CD4-positive, alpha-beta T cell (primary cell): Measurements from ENCODE around the gene SMIM11. TPM values are rescaled to one million over a fixed set of nuclear protein-coding genes. Genes with fewer than 3 reads are reported as not detected.
"Not testable (repeated sequence)": the region's sequence is repeated elsewhere in the genome, so short reads cannot be mapped to it uniquely, and the experiment has no call there.

ENCODE experiments used
- ATAC-seq: fragments of 200-7000 bp; cut with Tn5 transposase; one replicate; pipeline ENCODE4 v1.10.0; 2022; ENCODE audit warnings: mild to moderate bottlenecking; ENCODE audit not compliant: poor library complexity
- CTCF ChIA-PET: fragments of 350-600 bp; sonication (Branson Sonifier 250); formaldehyde crosslinking; loops from one replicate; lab custom pipeline; 2021; ENCODE audit warnings: antibody characterized with exemption, inconsistent platforms; lab: Charles Lee
- POLR2A ChIA-PET: fragments of 350-600 bp; sonication (Branson Sonifier 250); formaldehyde crosslinking; loops from one replicate; lab custom pipeline; 2021; ENCODE audit warnings: antibody characterized with exemption, inconsistent platforms; lab: Charles Lee
- DNase-seq, 14 experiments: peaks; one replicate each; pipeline ENCODE4 v3.0.0-alpha.2; 2013 to 2020; ENCODE audit warnings: mixed read lengths in 2 of 14
- H3K27ac ChIP-seq, 2 donors: one replicate each; pipeline versions ENCODE4 v1.5.1 to v1.7.0; 2013; ENCODE audit warnings: low read length in 2 of 2, low read depth in 1 of 2, mild to moderate bottlenecking in 1 of 2
- H3K27me3 ChIP-seq, 2 experiments: 1 replicate in 1 of 2; 2 replicates in 1 of 2; pipeline versions ENCODE4 v1.6.1 to v1.7.0; 2013; ENCODE audit warnings: low read length in 2 of 2, control low read depth in 1 of 2, mild to moderate bottlenecking in 1 of 2, moderate library complexity in 1 of 2; ENCODE audit not compliant: insufficient read depth in 2 of 2, control insufficient read depth in 1 of 2
- H3K36me3 ChIP-seq: one replicate; pipeline ENCODE4 v1.6.1; 2013; ENCODE audit warnings: low read length, control low read depth; ENCODE audit not compliant: insufficient read depth
- H3K4me1 ChIP-seq: one replicate; pipeline ENCODE4 v1.6.1; 2013; ENCODE audit warnings: low read length, control low read depth; ENCODE audit not compliant: insufficient read depth
- H3K4me3 ChIP-seq: one replicate; pipeline ENCODE4 v1.5.1; 2013; ENCODE audit warnings: mild to moderate bottlenecking, low read length, moderate library complexity
- H3K9me3 ChIP-seq, 2 experiments: 1 replicate in 1 of 2; 2 replicates in 1 of 2; pipeline versions ENCODE4 v1.6.1 to v1.7.0; 2013; ENCODE audit warnings: low read length in 2 of 2, mild to moderate bottlenecking in 2 of 2, control low read depth in 1 of 2, moderate library complexity in 1 of 2; ENCODE audit not compliant: control insufficient read depth in 1 of 2, insufficient read depth in 1 of 2
- H3K27ac Mint-ChIP-seq: one replicate; pipeline ENCODE4 v1.8.0; 2020; ENCODE audit warnings: mixed read lengths
- H3K27me3 Mint-ChIP-seq: one replicate; pipeline ENCODE4 v1.8.0; 2021; ENCODE audit warnings: mixed read lengths
- H3K36me3 Mint-ChIP-seq: one replicate; pipeline ENCODE4 v1.8.0; 2021; ENCODE audit warnings: low read depth, mixed read lengths
- H3K4me1 Mint-ChIP-seq: one replicate; pipeline ENCODE4 v1.8.0; 2021; ENCODE audit warnings: low read depth, mixed read lengths
- H3K4me3 Mint-ChIP-seq: one replicate; pipeline ENCODE4 v1.8.0; 2020; ENCODE audit warnings: mild to moderate bottlenecking, mixed read lengths
- H3K9me3 Mint-ChIP-seq: one replicate; pipeline ENCODE4 v1.8.0; 2020; ENCODE audit warnings: mixed read lengths
- intact Hi-C, 2 experiments: fragments of 100-400 bp; cut with DNase I in 1 of 2; cut with micrococcal nuclease in 1 of 2; formaldehyde crosslinking; loops; one replicate each; pipeline versions ENCODE4 v1.15.1 to v1.9.0; 2023 to 2025; cut with DNase I, micrococcal nuclease
- polyA plus RNA-seq, 2 donors: library from polyadenylated mRNA; unstranded; fragments of 120-200 nt; gene quantifications; one replicate each; pipeline ENCODE4 v1.2.1, GENCODE V29; 2013
- total RNA-seq, 174 experiments: library from RNA in 2 of 174; stranded (reverse) in 2 of 174; gene quantifications; one replicate each; pipeline ENCODE4 v1.2.3 and lab custom pipeline; 2021 to 2026
- TF ChIP-seq, protein P1 (sequence below): fragments of 200-600 bp; IDR thresholded peaks from one replicate; pipeline ENCODE4 v1.8.0; 2022; ENCODE audit warnings: antibody characterized with exemption, mild to moderate bottlenecking

The SMIM11 gene, protein sequence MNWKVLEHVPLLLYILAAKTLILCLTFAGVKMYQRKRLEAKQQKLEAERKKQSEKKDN
- total RNA-seq (1 to 10 TPM; 3.1 to 4.7 TPM), total RNA-seq (lab: John Stamatoyannopoulos, UW) (0 to 2.5 (median 0.71) reads per million in 172 experiments)
- polyA plus RNA-seq (2013, experiment 1 of 2), result 7.7 TPM
- 3.0 TPM for polyA plus RNA-seq (2013, experiment 2 of 2)

- H3K27ac Mint-ChIP-seq, H3K27me3 Mint-ChIP-seq, H3K9me3 Mint-ChIP-seq, DNase-seq, CTCF ChIA-PET, H3K4me3 Mint-ChIP-seq, H3K4me3 ChIP-seq, H3K4me1 Mint-ChIP-seq, H3K4me1 ChIP-seq, H3K36me3 Mint-ChIP-seq, H3K9me3 ChIP-seq, POLR2A ChIA-PET, H3K27me3 ChIP-seq, H3K27ac ChIP-seq, H3K36me3 ChIP-seq, intact Hi-C loops: not testable (repeated sequence)
- peak; percentile 93 for ATAC-seq
These were observed at the start of gene SMIM11 for GRCh38 chr21:34374940-34375618. Gene SMIM11 (plus strand): TSS chr21:34375507. CDS start chr21:34379505, 3,998 bp downstream.

GRCh38 chr21:34330055-34330454 lies 45.3 kb upstream of the SMIM11 start:
- Histone ChIP-seq H3K27ac (no peak overlapping the region), H3K9me3 (peaks cover 0 to 7% of the 10 kb centered on the region in 2 experiments), H3K4me3 (no peak overlapping the region), H3K4me1 (no peaks in the 10 kb centered on the region), H3K27me3 (no peaks in the 10 kb centered on the region), H3K36me3 (no peaks in the 10 kb centered on the region)
- no peaks in the 10 kb centered on the region for H3K9me3 Mint-ChIP-seq
- H3K4me1 Mint-ChIP-seq, result no peaks in the 10 kb centered on the region
- no peaks in the 10 kb centered on the region for H3K27me3 Mint-ChIP-seq
- DNase-seq (no peak), ATAC-seq (no peak)
- H3K4me3 Mint-ChIP-seq, result no peak overlapping the region
- CTCF ChIA-PET, result no interaction called here
- H3K27ac Mint-ChIP-seq, result no peak overlapping the region
- intact Hi-C loops, result no loop called here
- no peaks in the 10 kb centered on the region for H3K36me3 Mint-ChIP-seq
- POLR2A ChIA-PET, result no interaction called here
- TF ChIP-seq, protein P1, sequence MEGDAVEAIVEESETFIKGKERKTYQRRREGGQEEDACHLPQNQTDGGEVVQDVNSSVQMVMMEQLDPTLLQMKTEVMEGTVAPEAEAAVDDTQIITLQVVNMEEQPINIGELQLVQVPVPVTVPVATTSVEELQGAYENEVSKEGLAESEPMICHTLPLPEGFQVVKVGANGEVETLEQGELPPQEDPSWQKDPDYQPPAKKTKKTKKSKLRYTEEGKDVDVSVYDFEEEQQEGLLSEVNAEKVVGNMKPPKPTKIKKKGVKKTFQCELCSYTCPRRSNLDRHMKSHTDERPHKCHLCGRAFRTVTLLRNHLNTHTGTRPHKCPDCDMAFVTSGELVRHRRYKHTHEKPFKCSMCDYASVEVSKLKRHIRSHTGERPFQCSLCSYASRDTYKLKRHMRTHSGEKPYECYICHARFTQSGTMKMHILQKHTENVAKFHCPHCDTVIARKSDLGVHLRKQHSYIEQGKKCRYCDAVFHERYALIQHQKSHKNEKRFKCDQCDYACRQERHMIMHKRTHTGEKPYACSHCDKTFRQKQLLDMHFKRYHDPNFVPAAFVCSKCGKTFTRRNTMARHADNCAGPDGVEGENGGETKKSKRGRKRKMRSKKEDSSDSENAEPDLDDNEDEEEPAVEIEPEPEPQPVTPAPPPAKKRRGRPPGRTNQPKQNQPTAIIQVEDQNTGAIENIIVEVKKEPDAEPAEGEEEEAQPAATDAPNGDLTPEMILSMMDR, result no peak

- Histone ChIP-seq H3K9me3 (peaks cover 0 to 7% of the 10 kb centered on the region in 2 experiments), H3K4me1 (no peaks in the 10 kb centered on the region), H3K4me3 (no peak overlapping the region), H3K27me3 (no peaks in the 10 kb centered on the region), H3K27ac (no peak overlapping the region), H3K36me3 (no peaks in the 10 kb centered on the region)
- ATAC-seq (no peak), DNase-seq (no peak)
- ChIA-PET POLR2A (no interaction called here), CTCF (no interaction called here)
- Mint-ChIP-seq H3K27ac (no peak overlapping the region), H3K4me3 (no peak overlapping the region), H3K27me3 (no peaks in the 10 kb centered on the region), H3K9me3 (no peaks in the 10 kb centered on the region), H3K4me1 (no peaks in the 10 kb centered on the region), H3K36me3 (no peaks in the 10 kb centered on the region)
- intact Hi-C loops, result no loop called here
- TF ChIP-seq, protein P1, result no peak
These were observed 43.6 kb upstream of the SMIM11 start for GRCh38 chr21:34331726-34332125.
